GM21423 (cell line): ENCODE measurements around the gene ERP27.
A peak's percentile ranks its signal among the peaks of the same experiment; 100 is the strongest.

Source experiments
- ATAC-seq: cut with Tn5 transposase; IDR thresholded peaks from one replicate; pipeline ENCODE4 v1.9.1; 2021; ENCODE audit warnings: mild to moderate bottlenecking, moderate library complexity; ENCODE audit not compliant: unreplicated experiment

Gene ERP27

DNA sequence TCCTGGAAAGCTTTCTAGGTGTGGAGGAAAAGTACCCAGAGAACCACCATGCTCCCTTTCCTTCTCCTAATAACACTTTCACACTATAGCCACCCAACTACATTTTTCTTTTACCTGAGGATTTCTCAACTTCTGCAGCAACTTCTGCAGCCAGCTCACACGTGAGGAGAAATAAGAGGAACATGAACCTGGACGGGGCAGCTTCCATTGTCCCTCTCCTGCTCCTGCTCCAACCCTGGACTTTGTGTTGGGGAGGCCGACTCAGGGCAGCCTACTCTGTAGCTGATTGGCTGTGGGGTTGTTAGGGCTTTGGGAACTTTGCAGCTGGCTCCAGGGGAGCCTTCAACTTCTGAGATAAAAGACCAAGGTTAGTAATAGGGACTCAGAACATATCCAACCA, at the start of gene ERP27:
Gene ERP27, minus strand, starts transcription at position 237 of the 400 bp plus-strand sequence. Its CDS starts 29 bp downstream, at position 208.
- ATAC-seq, result no peak

- ATAC-seq, result no peak
These were observed 49.7 kb upstream of the ERP27 start for GRCh38 chr12:14988035-14988434.

- ATAC-seq, result no peak
These were observed 48.1 kb upstream of the ERP27 start for GRCh38 chr12:14986449-14986848.

- ATAC-seq, result no peak
These were observed 46.5 kb upstream of the ERP27 start for GRCh38 chr12:14984766-14985285.

GRCh38 chr12:14984036-14984435, 45.7 kb upstream of the ERP27 start:
- ATAC-seq, result no peak

DNA sequence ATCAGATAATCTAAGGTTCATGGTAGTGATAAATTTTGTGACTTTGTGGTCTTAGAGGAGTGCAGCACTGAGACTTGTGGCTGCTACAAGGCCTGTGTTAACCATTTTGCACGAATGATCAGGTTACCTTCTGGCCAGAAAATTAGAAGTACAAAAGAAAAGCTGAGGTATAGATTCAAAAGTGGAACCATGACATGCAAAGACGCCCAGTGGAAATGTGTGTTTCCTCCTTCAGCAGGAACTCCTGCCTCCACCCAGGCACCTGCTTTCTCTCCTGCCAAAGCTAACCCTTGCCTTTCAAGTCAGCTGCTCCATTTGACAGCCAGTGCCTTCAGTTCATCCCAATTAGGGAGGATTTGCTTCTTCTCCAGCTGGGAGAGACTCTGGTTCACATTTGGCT, 44.7 kb upstream of the ERP27 start:
- ATAC-seq, result no peak

GRCh38 chr12:14982562-14982961, 44.2 kb upstream of the ERP27 start:
- ATAC-seq, result no peak

GRCh38 chr12:14981049-14981448, 42.7 kb upstream of the ERP27 start:
- ATAC-seq, result no peak

- ATAC-seq, result no peak
These were observed 41.1 kb upstream of the ERP27 start for GRCh38 chr12:14979468-14979867.

DNA sequence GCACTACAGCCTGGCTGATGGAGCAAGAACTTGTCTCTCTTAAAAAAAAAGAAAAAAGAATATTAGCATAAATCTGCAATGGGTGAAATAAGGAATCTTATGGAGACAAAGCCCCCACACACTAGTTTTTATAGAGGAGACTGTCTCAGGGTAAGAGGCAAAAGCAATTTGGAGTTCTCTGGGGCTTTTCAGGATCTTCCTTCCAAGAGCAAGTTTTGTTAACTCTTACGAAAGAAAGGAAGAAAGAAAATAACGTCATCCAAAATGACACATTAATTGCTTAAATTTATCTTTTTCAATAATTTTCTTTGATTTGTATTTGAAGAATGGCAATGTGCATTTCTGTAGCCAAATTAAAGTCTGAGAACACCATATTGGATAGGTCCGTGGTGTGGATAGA, 38.3 kb upstream of the ERP27 start:
- ATAC-seq, result no peak

GRCh38 chr12:14975457-14975856, 37.1 kb upstream of the ERP27 start:
- no peak for ATAC-seq

- no peak for ATAC-seq
These were observed 36.3 kb upstream of the ERP27 start for GRCh38 chr12:14974633-14975032.

DNA sequence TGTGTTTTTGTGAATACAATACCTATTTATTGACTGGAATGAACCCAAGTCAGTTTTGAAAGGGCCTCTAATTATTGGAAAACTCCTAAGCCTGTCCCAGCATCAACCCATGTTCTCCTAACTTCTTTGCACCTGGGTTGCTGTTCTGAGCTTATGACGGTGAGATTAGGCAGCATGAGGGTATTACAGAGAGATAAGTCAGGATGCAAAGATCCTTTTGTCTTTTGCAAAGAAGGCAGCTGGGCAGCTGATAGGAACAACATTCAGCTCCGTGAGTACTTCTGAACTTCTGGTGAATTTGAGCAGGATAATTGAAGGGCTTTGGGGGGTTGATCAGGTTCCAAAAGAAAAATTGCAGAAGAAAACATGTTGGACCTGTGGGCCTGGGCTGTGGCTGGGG, 34.5 kb upstream of the ERP27 start, which contains the start of gene PDE6H:
Gene PDE6H, plus strand, starts transcription at position 227 of the 400 bp plus-strand sequence. CDS start 4,971 bp downstream, outside the sequence.
- ATAC-seq, result no peak

DNA sequence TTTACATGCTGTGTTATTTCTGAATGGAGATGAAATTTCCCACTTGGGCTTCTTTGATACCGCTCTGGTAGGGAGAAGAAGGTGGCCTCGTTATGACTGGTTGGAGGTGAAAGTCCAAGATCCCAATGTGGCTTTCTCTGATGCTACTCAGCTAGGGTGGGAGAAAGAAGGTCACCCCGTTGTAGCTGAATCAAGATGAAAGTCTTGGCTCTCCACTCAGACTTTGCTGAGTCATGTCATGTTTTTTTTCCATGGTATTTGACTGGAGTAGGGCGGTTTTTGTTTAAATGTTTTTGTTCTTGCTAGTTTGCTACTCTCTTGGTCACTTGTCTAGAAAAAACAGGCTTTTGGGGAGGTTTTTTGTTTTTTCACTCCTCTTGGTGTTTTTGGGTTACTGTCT, 32.1 kb upstream of the ERP27 start:
- no peak for ATAC-seq

DNA sequence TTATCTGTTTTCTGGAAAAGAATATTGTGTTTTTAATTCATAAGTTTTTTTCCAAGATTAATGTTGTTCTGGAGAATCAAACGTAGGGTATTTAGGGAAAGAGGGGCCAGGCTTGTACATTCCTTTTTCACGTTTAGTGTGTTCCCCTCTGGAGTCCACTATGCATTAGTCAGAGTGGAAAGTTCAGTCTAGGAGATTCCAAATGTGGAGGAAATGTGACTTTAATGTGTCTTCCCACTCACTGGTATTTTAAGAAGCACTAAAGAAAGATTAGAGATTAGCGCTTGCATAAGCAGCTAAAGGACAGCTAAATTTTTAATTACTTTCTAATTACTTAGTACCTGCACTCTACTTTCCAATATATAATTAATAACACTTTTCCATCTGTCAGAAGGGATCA, 30.1 kb upstream of the ERP27 start:
- ATAC-seq, result no peak

DNA sequence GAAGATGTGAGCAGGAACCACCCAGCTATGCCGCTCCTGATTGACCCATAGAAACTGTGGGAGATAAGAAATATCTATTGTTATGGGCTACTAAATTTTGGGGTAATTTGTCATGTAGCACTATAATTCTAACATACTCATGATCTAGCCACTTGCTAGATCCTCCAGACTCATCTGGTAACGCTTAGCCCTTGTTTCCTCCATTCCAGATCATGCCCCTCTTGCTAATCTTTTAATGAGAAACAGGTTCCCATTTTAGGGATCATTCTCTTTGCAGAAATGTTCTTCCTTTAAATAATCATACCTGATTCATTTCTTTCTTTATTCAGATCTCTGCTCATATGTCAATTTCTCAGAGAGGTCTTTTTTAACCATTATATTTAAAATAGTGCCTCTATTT, 26.9 kb upstream of the ERP27 start:
- no peak for ATAC-seq

GRCh38 chr12:14964406-14964805, 26.1 kb upstream of the ERP27 start:
- ATAC-seq, result no peak

GRCh38 chr12:14963520-14963919, 25.2 kb upstream of the ERP27 start:
- no peak for ATAC-seq

- ATAC-seq, result no peak
These were observed 24.5 kb upstream of the ERP27 start for GRCh38 chr12:14962797-14963196.

- no peak for ATAC-seq
These were observed 23.8 kb upstream of the ERP27 start for GRCh38 chr12:14962153-14962539.

- peak; percentile 64 for ATAC-seq
These were observed 23.3 kb upstream of the ERP27 start, which contains the start of gene ARHGDIB for GRCh38 chr12:14961466-14962152. ARHGDIB (minus strand) TSS chr12:14961601; CDS start chr12:14950712, 10,889 bp downstream.

DNA sequence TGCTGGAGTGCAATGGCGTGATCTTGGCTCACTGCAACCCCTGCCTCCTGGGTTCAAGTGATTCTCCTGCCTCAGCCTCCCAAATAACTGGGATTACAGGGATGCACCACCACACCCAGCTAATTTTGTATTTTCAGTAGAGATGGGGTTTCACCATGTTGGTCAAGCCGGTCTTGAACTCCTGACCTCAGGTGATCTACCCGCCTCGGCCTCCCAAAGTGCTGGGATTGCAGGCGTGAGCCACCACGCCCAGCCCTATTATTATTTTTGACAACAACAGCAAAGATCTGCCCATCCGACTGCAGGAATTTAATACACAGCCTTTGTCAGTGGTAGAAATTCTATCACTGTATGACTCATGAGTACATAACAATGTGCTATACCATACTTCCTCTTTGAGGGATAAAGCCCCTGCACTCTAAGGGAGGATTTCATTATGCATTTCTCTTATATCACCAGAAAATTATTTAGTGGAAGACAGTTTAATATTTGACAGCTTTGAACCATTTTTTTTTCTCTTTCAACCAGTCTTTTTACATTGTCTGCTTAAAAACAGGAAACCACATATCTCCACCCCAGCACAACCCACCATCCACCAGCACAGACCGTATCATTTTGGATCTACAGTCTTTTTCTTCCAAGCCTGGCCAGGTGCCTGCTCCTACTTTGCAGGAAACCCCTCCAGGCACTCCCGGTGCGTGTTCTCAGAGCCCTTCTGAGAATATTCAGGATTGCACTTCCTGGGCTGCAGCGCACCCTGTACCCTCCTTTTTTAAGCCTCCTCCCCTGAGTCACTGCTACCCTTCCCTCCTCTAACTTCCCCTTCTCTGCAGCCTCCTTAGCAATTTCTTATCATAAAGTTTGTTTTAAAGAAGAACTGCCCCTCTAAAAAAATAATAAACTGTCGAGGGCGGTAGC, 22.5 kb upstream of the ERP27 start:
- ATAC-seq, result peak; percentile 35
